Parathyroid adenoma (tissue), 2 donors: ENCODE measurements around the gene ZYX.

Source experiments
- H2AFZ ChIP-seq: fragments of 300-600 bp; sonication (generic); one replicate; pipeline ENCODE4 v1.7.0; 2017; ENCODE audit warnings: antibody characterized with exemption, mild to moderate bottlenecking
- H3K27ac ChIP-seq: fragments of 300-600 bp; sonication (generic); one replicate; pipeline ENCODE4 v1.7.0; 2017
- H3K27me3 ChIP-seq: fragments of 300-600 bp; sonication (generic); one replicate; pipeline ENCODE4 v1.7.0; 2017; ENCODE audit warnings: low read length; ENCODE audit not compliant: control insufficient read depth, insufficient read depth
- H3K36me3 ChIP-seq: fragments of 300-600 bp; sonication (generic); one replicate; pipeline ENCODE4 v1.7.0; 2017; ENCODE audit warnings: low read length; ENCODE audit not compliant: control insufficient read depth, insufficient read depth
- H3K4me1 ChIP-seq: fragments of 300-600 bp; sonication (generic); one replicate; pipeline ENCODE4 v1.7.0; 2017; ENCODE audit warnings: control low read depth
- H3K4me2 ChIP-seq: fragments of 300-600 bp; sonication (generic); one replicate; pipeline ENCODE4 v1.7.0; 2017; ENCODE audit warnings: low read length
- H3K4me3 ChIP-seq: fragments of 300-600 bp; sonication (generic); one replicate; pipeline ENCODE4 v1.7.0; 2017; ENCODE audit warnings: low read depth, low read length
- H3K79me2 ChIP-seq: fragments of 300-600 bp; sonication (generic); one replicate; pipeline ENCODE4 v1.7.0; 2017; ENCODE audit warnings: control low read depth
- H3K9ac ChIP-seq: fragments of 300-600 bp; sonication (generic); one replicate; pipeline ENCODE4 v1.7.0; 2017; ENCODE audit warnings: mild to moderate bottlenecking
- H3K9me3 ChIP-seq: fragments of 300-600 bp; sonication (generic); one replicate; pipeline ENCODE4 v1.7.0; 2017; ENCODE audit warnings: low read length; ENCODE audit not compliant: control insufficient read depth
- CTCF ChIP-seq: fragments of 300-600 bp; sonication (generic); IDR thresholded peaks from one replicate; pipeline ENCODE4 v1.7.0; 2017; ENCODE audit warnings: antibody characterized with exemption, mild to moderate bottlenecking
- donor health status: primary hyperparathyroidism.

Gene ZYX

DNA sequence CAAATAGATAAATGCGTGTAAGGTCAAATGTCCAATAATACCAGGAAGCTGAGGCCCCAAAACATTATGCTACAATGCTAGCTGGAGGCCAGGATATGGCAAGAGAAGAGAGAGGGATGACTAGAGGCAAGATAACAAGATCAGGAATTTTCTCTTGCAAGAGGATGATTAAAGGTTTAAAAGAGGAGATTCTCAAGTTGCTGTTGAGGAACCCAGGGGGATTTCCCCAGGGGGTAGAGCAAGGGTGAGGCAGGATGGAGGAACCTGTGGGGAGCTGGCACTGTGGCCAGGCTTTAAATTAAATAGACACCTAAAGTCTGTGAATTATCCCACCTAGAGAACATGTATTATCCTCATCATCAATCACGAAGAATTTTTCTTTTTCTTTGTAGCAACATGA, 58.7 kb downstream of the ZYX start:
- H3K36me3 ChIP-seq = no peaks in the 10 kb centered on the region
- H3K4me1 ChIP-seq = peaks cover 16% of the 10 kb centered on the region
- no peak overlapping the region for H3K4me2 ChIP-seq
- H3K27ac ChIP-seq = no peak overlapping the region
- no peaks in the 10 kb centered on the region for H3K79me2 ChIP-seq
- TF ChIP-seq CTCF = no peak
- no peaks in the 10 kb centered on the region for H3K27me3 ChIP-seq
- H3K4me3 ChIP-seq = no peak overlapping the region
- no peaks in the 10 kb centered on the region for H3K9me3 ChIP-seq
- no peak overlapping the region for H3K9ac ChIP-seq
- no peak overlapping the region for H2AFZ ChIP-seq
